GM10266 (cell line): ENCODE data around the gene ACAP1.

Source experiments
- DNase-seq: peaks from one replicate; pipeline ENCODE4 v3.0.0; 2012; ENCODE audit errors: extremely low spot score
- TF ChIP-seq, protein P1 (sequence below): IDR thresholded peaks from 2 replicates; pipeline ENCODE4 v1.5.1; 2012; ENCODE audit warnings: mild to moderate bottlenecking, low read depth; ENCODE audit not compliant: control insufficient read depth, insufficient read depth; ENCODE audit errors: missing control alignments

ACAP1 gene

GRCh38 chr17:7379134-7379533, 42.8 kb downstream of the ACAP1 start:
- TF ChIP-seq, protein P1, sequence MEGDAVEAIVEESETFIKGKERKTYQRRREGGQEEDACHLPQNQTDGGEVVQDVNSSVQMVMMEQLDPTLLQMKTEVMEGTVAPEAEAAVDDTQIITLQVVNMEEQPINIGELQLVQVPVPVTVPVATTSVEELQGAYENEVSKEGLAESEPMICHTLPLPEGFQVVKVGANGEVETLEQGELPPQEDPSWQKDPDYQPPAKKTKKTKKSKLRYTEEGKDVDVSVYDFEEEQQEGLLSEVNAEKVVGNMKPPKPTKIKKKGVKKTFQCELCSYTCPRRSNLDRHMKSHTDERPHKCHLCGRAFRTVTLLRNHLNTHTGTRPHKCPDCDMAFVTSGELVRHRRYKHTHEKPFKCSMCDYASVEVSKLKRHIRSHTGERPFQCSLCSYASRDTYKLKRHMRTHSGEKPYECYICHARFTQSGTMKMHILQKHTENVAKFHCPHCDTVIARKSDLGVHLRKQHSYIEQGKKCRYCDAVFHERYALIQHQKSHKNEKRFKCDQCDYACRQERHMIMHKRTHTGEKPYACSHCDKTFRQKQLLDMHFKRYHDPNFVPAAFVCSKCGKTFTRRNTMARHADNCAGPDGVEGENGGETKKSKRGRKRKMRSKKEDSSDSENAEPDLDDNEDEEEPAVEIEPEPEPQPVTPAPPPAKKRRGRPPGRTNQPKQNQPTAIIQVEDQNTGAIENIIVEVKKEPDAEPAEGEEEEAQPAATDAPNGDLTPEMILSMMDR: no peak
- DNase-seq: no peak

GRCh38 chr17:7380321-7380720, 44.0 kb downstream of the ACAP1 start:
- TF ChIP-seq, protein P1: no peak
- DNase-seq: no peak

DNA sequence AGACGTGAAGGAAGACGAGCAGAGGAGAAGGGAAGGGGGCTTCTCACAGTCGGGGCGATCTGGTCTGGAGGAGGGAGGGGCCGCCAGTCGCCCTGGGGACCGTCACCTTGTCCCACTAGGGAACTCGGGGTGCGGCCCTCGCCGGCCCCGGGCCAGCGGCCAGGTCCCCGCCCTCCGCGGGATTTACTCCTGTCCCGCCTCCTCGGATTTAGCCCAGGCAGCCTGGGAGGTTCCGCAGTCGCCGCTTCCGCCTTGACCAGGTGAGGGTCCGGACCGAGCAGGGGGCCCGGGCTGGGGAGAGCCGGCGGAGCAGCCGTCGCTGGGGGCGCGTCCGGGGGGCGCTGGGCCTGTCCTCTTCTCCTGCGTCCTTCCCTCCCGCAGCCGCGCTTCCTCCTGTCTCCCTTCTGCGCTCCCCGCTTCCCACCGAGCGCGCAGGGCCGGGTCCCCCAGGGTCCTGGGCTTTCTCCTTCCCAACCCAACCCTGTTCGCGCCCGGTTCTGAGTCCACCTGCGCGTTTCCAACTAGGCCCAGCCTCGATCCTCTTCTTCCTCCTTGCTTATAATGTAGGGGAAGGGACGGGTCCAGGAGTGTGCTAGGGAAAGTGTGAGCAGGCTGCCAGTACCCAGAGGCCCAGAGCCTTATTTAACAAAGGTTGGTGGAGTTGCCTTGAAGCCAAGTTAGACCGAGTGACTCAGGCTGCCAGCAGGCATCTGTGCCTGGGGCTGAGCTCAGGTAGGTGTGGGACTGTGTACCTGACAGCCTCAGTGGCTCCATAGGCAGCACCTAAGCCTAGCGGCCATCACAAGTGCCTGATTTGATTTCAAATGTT, 44.7 kb downstream of the ACAP1 start, which contains the start of gene TNK1:
Gene TNK1, plus strand, starts transcription at position 235 of the 829 bp plus-strand sequence. CDS start 1,838 bp downstream, outside the sequence.
- TF ChIP-seq, protein P1: no peak
- peak; percentile 27 for DNase-seq

DNA sequence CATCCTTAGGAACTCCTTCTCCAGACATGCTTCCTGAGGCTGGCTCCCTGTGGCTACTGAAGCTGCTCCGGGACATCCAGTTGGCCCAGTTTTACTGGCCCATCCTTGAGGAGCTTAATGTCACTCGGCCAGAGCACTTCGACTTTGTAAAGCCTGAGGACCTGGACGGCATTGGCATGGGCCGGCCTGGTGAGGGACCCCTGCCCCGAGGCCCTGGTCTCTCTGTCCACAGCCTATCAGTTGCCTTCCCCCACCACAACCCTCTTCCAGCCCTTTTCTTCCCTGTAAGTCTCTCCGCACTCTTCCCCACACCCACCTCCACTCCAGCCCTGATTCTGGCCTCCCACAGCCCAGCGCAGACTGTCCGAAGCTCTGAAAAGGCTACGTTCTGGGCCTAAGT, 46.6 kb downstream of the ACAP1 start:
- TF ChIP-seq, protein P1: no peak
- DNase-seq: peak; percentile 38

DNA sequence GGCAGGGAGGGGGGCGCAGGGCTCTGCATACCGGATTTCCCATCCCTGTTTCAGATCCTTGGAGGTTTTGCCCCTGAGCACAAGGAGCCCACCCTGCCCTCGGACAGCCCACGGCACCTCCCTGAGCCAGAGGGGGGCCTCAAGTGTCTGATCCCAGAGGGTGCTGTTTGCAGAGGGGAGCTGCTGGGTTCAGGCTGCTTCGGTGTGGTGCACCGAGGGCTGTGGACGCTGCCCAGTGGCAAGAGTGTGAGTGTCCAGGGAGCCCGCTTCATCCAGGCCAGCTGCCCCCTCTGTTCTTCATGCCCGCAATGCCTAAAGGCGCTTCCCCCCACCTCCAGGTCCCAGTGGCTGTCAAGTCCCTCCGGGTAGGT, 47.0 kb downstream of the ACAP1 start:
- peak; percentile 30 for DNase-seq

DNA sequence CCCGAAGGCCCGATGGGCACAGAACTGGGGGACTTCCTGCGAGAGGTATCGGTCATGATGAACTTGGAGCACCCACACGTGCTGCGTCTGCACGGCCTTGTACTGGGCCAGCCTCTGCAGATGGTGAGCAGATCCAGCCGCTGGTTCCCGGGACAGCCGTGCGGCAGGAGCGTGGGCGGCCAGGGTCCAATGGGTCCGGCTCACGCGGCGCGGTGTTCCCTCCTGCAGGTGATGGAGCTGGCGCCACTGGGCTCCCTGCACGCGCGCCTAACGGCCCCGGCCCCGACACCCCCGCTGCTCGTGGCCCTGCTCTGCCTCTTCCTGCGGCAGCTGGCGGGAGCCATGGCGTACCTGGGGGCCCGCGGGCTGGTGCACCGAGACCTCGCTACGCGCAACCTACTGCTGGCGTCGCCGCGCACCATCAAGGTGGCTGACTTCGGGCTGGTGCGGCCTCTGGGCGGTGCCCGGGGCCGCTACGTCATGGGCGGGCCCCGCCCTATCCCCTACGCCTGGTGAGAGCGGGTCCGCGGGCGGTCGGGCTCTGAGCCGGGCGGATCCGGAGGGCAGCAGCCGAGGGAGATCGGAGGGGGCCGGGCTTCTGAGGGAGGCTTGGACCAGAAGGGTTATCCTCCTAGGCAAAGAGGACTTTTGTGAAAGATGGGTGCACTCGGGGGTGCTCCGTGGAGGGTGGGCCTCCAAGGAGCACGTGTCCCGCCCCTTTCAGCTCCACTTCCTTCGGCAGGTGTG, 47.6 kb downstream of the ACAP1 start:
- peak; percentile 91 for DNase-seq
- TF ChIP-seq, protein P1: no peak

More for the DNA sequence above, 47.0 kb downstream of the ACAP1 start:
- TF ChIP-seq, protein P1: no peak
